Neural cell (in vitro differentiated cells): Measurements from ENCODE around the gene FBXO45. TPM values are rescaled to one million over a fixed set of nuclear protein-coding genes. Genes with fewer than 3 reads are reported as not detected.
"Not testable (repeated sequence)": the region's sequence is repeated elsewhere in the genome, so short reads cannot be mapped to it uniquely, and the experiment has no call there.

Experiments
- H2AFZ ChIP-seq: fragments of 200-600, 300-800 bp; sonication (generic), shearing (Covaris generic); 2 replicates; pipeline ENCODE4 v1.6.0; 2014; ENCODE audit warnings: low read depth, mild to moderate bottlenecking, antibody characterized with exemption, low read length, moderate library complexity
- H3F3A ChIP-seq: fragments of 200-600 bp; shearing (Covaris generic); 2 replicates; pipeline ENCODE4 v1.6.1; 2016; ENCODE audit warnings: mild to moderate bottlenecking, moderate library complexity, mixed read lengths, antibody characterized with exemption, low read length; ENCODE audit not compliant: insufficient read depth, poor library complexity, severe bottlenecking
- H3K27ac ChIP-seq: fragments of 200-600, 300-800 bp; sonication (generic), shearing (Covaris generic); 2 replicates; pipeline ENCODE4 v1.5.1; 2014; ENCODE audit warnings: mild to moderate bottlenecking, low read length, moderate library complexity
- H3K27me3 ChIP-seq: fragments of 300-800, 200-600 bp; sonication (generic), shearing (Covaris generic); 2 replicates; pipeline ENCODE4 v1.6.0; 2014; ENCODE audit warnings: mild to moderate bottlenecking, low read depth, low read length, moderate library complexity; ENCODE audit not compliant: insufficient read depth
- H3K36me3 ChIP-seq: fragments of 300-800, 200-600 bp; sonication (generic), shearing (Covaris generic); 2 replicates; pipeline ENCODE4 v1.5.1; 2014; ENCODE audit warnings: mild to moderate bottlenecking, antibody characterized with exemption, low read length, moderate library complexity; ENCODE audit not compliant: insufficient read depth
- H3K4me2 ChIP-seq: fragments of 300-800, 200-600 bp; sonication (generic), shearing (Covaris generic); 2 replicates; pipeline ENCODE4 v1.6.0; 2014; ENCODE audit warnings: mild to moderate bottlenecking, low read length
- H3K4me3 ChIP-seq: fragments of 300-800, 200-600 bp; sonication (generic), shearing (Covaris generic); 2 replicates; pipeline ENCODE4 v1.5.1; 2014; ENCODE audit warnings: mild to moderate bottlenecking, low read length, moderate library complexity
- H3K79me2 ChIP-seq: fragments of 200-600 bp; shearing (Covaris generic); replicated peaks from 2 replicates; pipeline ENCODE4 v1.6.0; 2014; ENCODE audit warnings: mild to moderate bottlenecking, low read length, moderate library complexity; ENCODE audit not compliant: insufficient read depth
- H3K9ac ChIP-seq: fragments of 300-800, 200-600 bp; sonication (generic), shearing (Covaris generic); 2 replicates; pipeline ENCODE4 v1.6.1; 2016; ENCODE audit warnings: mild to moderate bottlenecking, low read length, mixed read lengths
- H3K9me2 ChIP-seq: fragments of 200-600 bp; shearing (Covaris generic); 2 replicates; pipeline ENCODE4 v1.6.1; 2016; ENCODE audit warnings: mild to moderate bottlenecking, low read length, mixed read lengths; ENCODE audit not compliant: insufficient read depth
- H3K9me3 ChIP-seq: fragments of 200-600, 300-800 bp; sonication (generic), shearing (Covaris generic); 2 replicates; pipeline ENCODE4 v1.6.1; 2016; ENCODE audit warnings: mild to moderate bottlenecking, mixed run types, low read length, moderate library complexity, mixed read lengths
- H4K20me1 ChIP-seq: fragments of 200-600 bp; shearing (Covaris generic); 2 replicates; pipeline ENCODE4 v1.6.1; 2016; ENCODE audit warnings: mild to moderate bottlenecking, mixed run types; ENCODE audit not compliant: insufficient read depth
- CTCF ChIP-seq: fragments of 450-650 bp; IDR thresholded peaks from 2 replicates; pipeline ENCODE4 v1.5.1; 2014; ENCODE audit warnings: antibody characterized with exemption, mild to moderate bottlenecking, moderate library complexity; ENCODE audit not compliant: poor library complexity, severe bottlenecking
- EP300 ChIP-seq: fragments of 450-650 bp; conservative IDR thresholded peaks from 2 replicates; pipeline ENCODE4 v1.6.1; 2014; ENCODE audit warnings: antibody characterized with exemption, mild to moderate bottlenecking, moderate library complexity; ENCODE audit not compliant: poor library complexity, severe bottlenecking
- EZH2 ChIP-seq: fragments of 200-600, 300-800 bp; shearing (Covaris generic), sonication (generic); IDR thresholded peaks from 2 replicates; pipeline ENCODE4 v1.6.1; 2014; ENCODE audit warnings: antibody characterized with exemption, low read length, borderline replicate concordance, mild to moderate bottlenecking; ENCODE audit not compliant: insufficient read depth, poor library complexity, severe bottlenecking
- MXI1 ChIP-seq: fragments of 450-650 bp; conservative IDR thresholded peaks from 2 replicates; pipeline ENCODE4 v1.6.1; 2014; ENCODE audit warnings: antibody characterized with exemption, mild to moderate bottlenecking; ENCODE audit not compliant: poor library complexity, severe bottlenecking
- POLR2AphosphoS5 ChIP-seq: IDR thresholded peaks from 2 replicates; pipeline ENCODE4 v1.6.1; 2012
- RAD21 ChIP-seq: fragments of 450-650 bp; conservative IDR thresholded peaks from 2 replicates; pipeline ENCODE4 v1.6.1; 2014; ENCODE audit warnings: antibody characterized with exemption, mild to moderate bottlenecking, moderate library complexity
- SMC3 ChIP-seq: fragments of 450-650 bp; conservative IDR thresholded peaks from 2 replicates; pipeline ENCODE4 v1.6.1; 2014; ENCODE audit warnings: antibody characterized with exemption, mild to moderate bottlenecking, moderate library complexity; ENCODE audit not compliant: poor library complexity
- TAF1 ChIP-seq: IDR thresholded peaks from 2 replicates; pipeline ENCODE4 v1.6.1; 2012; ENCODE audit warnings: low read depth
- polyA plus RNA-seq: library from polyadenylated mRNA; depleted of rRNA; stranded (reverse); fragments of >200 nt; gene quantifications from 2 replicates; pipeline ENCODE4 v1.2.3, GENCODE V29; 2014
- TF ChIP-seq, protein P1 (sequence below): IDR thresholded peaks from 2 replicates; pipeline ENCODE4 v1.6.1; 2012; ENCODE audit warnings: borderline replicate concordance

FBXO45 gene
- polyA plus RNA-seq, 1 donor from 2014 or later = 35.3 TPM

GRCh38 chr3:196585044-196585757 is 16.7 kb downstream of the FBXO45 start:
- Histone ChIP-seq H3K79me2 (no peaks in the 10 kb centered on the region), H3K9me3 (no peaks in the 10 kb centered on the region), H2AFZ (no peak overlapping the region), H3F3A (no peaks in the 10 kb centered on the region), H3K4me3 (no peak overlapping the region), H3K9me2 (no peaks in the 10 kb centered on the region), H4K20me1 (no peaks in the 10 kb centered on the region), H3K4me2 (no peak overlapping the region), H3K27ac (no peak overlapping the region), H3K36me3 (no peaks in the 10 kb centered on the region), H3K9ac (no peak overlapping the region), H3K27me3 (no peaks in the 10 kb centered on the region)
- TF ChIP-seq, protein P1, sequence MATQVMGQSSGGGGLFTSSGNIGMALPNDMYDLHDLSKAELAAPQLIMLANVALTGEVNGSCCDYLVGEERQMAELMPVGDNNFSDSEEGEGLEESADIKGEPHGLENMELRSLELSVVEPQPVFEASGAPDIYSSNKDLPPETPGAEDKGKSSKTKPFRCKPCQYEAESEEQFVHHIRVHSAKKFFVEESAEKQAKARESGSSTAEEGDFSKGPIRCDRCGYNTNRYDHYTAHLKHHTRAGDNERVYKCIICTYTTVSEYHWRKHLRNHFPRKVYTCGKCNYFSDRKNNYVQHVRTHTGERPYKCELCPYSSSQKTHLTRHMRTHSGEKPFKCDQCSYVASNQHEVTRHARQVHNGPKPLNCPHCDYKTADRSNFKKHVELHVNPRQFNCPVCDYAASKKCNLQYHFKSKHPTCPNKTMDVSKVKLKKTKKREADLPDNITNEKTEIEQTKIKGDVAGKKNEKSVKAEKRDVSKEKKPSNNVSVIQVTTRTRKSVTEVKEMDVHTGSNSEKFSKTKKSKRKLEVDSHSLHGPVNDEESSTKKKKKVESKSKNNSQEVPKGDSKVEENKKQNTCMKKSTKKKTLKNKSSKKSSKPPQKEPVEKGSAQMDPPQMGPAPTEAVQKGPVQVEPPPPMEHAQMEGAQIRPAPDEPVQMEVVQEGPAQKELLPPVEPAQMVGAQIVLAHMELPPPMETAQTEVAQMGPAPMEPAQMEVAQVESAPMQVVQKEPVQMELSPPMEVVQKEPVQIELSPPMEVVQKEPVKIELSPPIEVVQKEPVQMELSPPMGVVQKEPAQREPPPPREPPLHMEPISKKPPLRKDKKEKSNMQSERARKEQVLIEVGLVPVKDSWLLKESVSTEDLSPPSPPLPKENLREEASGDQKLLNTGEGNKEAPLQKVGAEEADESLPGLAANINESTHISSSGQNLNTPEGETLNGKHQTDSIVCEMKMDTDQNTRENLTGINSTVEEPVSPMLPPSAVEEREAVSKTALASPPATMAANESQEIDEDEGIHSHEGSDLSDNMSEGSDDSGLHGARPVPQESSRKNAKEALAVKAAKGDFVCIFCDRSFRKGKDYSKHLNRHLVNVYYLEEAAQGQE = no peak
- TF ChIP-seq EZH2 (no peak), MXI1 (no peak), SMC3 (no peak), EP300 (no peak)

DNA sequence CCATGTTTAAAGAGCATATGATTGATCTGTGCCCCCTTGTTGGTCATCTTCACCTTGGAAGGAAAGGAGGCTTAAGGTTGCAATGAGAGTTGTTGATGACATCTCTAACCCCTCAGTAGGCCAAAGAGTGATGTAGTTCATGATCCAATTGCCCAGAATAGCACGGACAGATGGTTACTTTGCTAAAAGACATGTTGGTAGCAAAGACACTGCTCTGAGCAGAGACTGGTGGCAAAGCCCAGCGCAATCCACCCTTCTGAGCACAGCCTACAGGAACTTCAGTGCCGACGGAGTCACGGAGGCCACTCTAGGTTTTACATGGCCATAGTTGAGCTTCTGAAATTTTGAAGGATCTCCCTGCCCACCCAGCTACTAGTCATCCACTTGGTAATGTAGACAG is 21.8 kb downstream of the FBXO45 start:
- Histone ChIP-seq H3K79me2 (no peaks in the 10 kb centered on the region), H3F3A (no peaks in the 10 kb centered on the region), H3K27ac (no peak overlapping the region), H3K9ac (no peak overlapping the region), H3K9me3 (no peaks in the 10 kb centered on the region), H3K4me2 (no peak overlapping the region), H3K36me3 (no peaks in the 10 kb centered on the region), H2AFZ (no peak overlapping the region), H3K9me2 (no peaks in the 10 kb centered on the region), H3K27me3 (no peaks in the 10 kb centered on the region), H4K20me1 (no peaks in the 10 kb centered on the region), H3K4me3 (no peak overlapping the region)
- TF ChIP-seq RAD21 (no peak), POLR2AphosphoS5 (no peak), MXI1 (no peak)

DNA sequence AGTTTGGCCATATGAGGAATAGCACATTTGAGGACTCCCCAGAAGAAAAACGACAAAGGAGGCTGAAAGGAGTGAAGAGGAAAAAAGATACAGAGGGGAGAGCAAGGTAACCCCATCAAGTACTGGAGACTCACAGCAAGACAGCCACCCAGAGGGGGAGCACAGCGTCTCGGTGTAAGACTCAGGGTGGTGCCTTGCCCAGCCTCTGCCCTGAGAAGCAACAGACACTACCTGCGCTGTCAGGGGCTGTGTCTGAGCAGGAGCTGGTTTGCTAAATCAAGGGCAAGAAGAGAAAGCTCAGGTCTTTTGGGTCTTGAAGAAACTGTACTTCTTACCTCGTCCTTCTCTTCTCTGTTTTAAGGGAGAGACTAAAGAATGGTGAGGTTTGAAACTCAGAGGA is 27.9 kb downstream of the FBXO45 start:
- Histone ChIP-seq H3K9ac (no peak overlapping the region), H4K20me1 (no peaks in the 10 kb centered on the region), H3K4me3 (no peak overlapping the region), H3K9me3 (no peaks in the 10 kb centered on the region), H3K9me2 (no peaks in the 10 kb centered on the region), H3K27me3 (no peaks in the 10 kb centered on the region), H3F3A (no peaks in the 10 kb centered on the region), H3K4me2 (no peak overlapping the region), H3K79me2 (no peaks in the 10 kb centered on the region), H3K27ac (no peak overlapping the region), H3K36me3 (no peaks in the 10 kb centered on the region), H2AFZ (no peak overlapping the region)
- TF ChIP-seq RAD21 (no peak), SMC3 (no peak), CTCF (no peak), EP300 (no peak), TAF1 (no peak), POLR2AphosphoS5 (no peak)

DNA sequence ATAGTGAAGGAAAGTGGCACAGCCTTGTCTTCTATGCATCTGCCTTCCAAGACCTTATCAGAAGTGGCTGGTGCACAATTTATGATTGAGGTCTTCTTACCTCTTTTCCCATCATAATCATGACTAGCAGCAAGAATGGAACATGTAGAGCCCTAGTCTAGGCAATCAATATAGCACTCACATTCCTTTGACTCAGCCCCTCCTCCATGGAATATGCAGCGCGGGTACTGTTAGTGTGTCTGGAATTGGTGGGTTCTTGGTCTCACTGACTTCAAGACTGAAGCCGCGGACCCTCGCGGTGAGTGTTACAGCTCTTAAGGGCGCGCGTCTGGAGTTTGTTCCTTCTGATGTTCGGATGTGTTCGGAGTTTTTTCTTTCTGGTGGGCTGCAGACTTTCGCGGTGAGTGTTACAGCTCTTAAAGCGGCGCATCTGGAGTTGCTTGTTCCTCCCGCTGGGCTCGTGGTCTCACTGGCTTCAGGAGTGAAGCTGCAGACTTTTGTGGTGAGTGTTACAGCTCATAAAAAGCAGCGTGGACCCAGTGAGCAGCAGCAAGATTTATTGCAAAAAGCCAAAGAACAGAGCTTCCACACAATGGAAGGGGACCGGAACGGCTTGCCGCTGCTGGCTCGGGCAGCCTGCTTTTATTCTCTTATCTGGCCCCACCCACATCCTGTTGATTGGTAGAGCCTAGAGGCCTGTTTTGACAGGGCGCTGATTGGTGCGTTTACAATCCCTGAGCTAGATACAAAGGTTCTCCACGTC is 29.7 kb downstream of the FBXO45 start:
- H2AFZ ChIP-seq, H4K20me1 ChIP-seq, H3K79me2 ChIP-seq, H3K9me2 ChIP-seq, H3K27ac ChIP-seq, H3K27me3 ChIP-seq, H3F3A ChIP-seq, H3K4me3 ChIP-seq, H3K4me2 ChIP-seq, H3K9ac ChIP-seq, H3K36me3 ChIP-seq, H3K9me3 ChIP-seq: not testable (repeated sequence)
